Stomach (tissue), 9 donors: ENCODE data around the gene IL1RAPL2. TPM values are rescaled to one million over a fixed set of nuclear protein-coding genes. Genes with fewer than 3 reads are reported as not detected.

Experiments
- DNase-seq, 2 donors: peaks; one replicate each; pipeline versions ENCODE4 v3.0.0 to v3.0.0-alpha.2; 2013 to 2019
- H3K27ac ChIP-seq, 5 donors: fragments of 200-600 bp in 4 of 5; sonication (generic) in 4 of 5; one replicate each; pipeline ENCODE4 v1.5.1; 2013 to 2019; ENCODE audit warnings: mild to moderate bottlenecking in 1 of 5, moderate library complexity in 1 of 5
- H3K27me3 ChIP-seq, 3 donors: fragments of 200-600 bp; sonication (generic); one replicate each; pipeline ENCODE4 v1.5.1; 2017 to 2019; ENCODE audit warnings: mixed run types in 1 of 3
- H3K36me3 ChIP-seq, 4 donors: fragments of 200-600 bp; sonication (generic); 1 replicate in 3 of 4; 2 replicates in 1 of 4; pipeline ENCODE4 v1.5.1; 2016 to 2019
- H3K4me1 ChIP-seq, 4 donors: fragments of 200-600 bp; sonication (generic); one replicate each; pipeline ENCODE4 v1.5.1; 2016 to 2019
- H3K4me3 ChIP-seq, 4 donors: fragments of 200-600 bp; sonication (generic) in 3 of 4; one replicate each; pipeline ENCODE4 v1.5.1; 2016 to 2019; ENCODE audit warnings: mild to moderate bottlenecking in 1 of 4
- H3K9me3 ChIP-seq, 4 donors: fragments of 200-600 bp; sonication (generic); one replicate each; pipeline ENCODE4 v1.5.1; 2016 to 2019
- EP300 ChIP-seq: sonication (generic); formaldehyde crosslinking; IDR thresholded peaks from one replicate; pipeline ENCODE4 v1.6.1; 2017; ENCODE audit warnings: antibody characterized with exemption
- POLR2A ChIP-seq, 4 donors: fragments of 450-650 bp; IDR thresholded peaks; one replicate each; pipeline ENCODE4 v1.6.1; 2016; ENCODE audit warnings: antibody characterized with exemption in 4 of 4, control low read depth in 2 of 4, mild to moderate bottlenecking in 1 of 4, moderate library complexity in 1 of 4
- POLR2AphosphoS5 ChIP-seq, 3 donors: sonication (generic); formaldehyde crosslinking; IDR thresholded peaks; one replicate each; pipeline ENCODE4 v1.6.1; 2016; ENCODE audit warnings: antibody characterized with exemption in 3 of 3
- WGBS, 5 donors: extraction: QIAGEN DNeasy Blood & Tissue Kit in 3 of 5; methylation state at CpG; one replicate each; pipeline versions ENCODE4 v1.1.5 to v1.1.7; 2013 to 2018; 5-methylcytosine and 5-hydroxymethylcytosine counted together
- intact Hi-C: fragments of 100-400 bp; cut with DNase I; formaldehyde crosslinking; loops from one replicate; pipeline ENCODE4 v1.15.1; 2023; ENCODE audit warnings: low total_unique reads
- polyA plus RNA-seq, 3 donors: library from polyadenylated mRNA; stranded (reverse); fragments of 200-250 nt; gene quantifications; one replicate each; pipeline ENCODE4 v1.2.3, GENCODE V29; 2013
- total RNA-seq, 5 donors: library from RNA; depleted of rRNA; stranded (reverse); fragments of >200 nt; gene quantifications; one replicate each; pipeline versions ENCODE4 v1.1.0 to v1.2.3, GENCODE V29; 2014 to 2016
- TF ChIP-seq, protein P1 (sequence below), 7 experiments: fragments of 450-650 bp in 4 of 7; fragments of 200-600 bp in 3 of 7; sonication (generic) in 3 of 7; IDR thresholded peaks; one replicate each; pipeline ENCODE4 v1.5.1; 2016 to 2019; ENCODE audit warnings: antibody characterized with exemption in 7 of 7, control low read depth in 2 of 7, mild to moderate bottlenecking in 1 of 7
- donor health status: healthy with polysubstance abuse.
- donor health status: Bipolar disorder and iron deficiency.
- donor health status: healthy.

IL1RAPL2 gene
- total and polyA plus RNA-seq, 8 donors, result 1.1 TPM; not detected in 7

GRCh38 chrX:104721854-104722253 is 155.9 kb downstream of the IL1RAPL2 start:
- Histone ChIP-seq H3K4me1 (no peaks in the 10 kb centered on the region), H3K27me3 (no peaks in the 10 kb centered on the region), H3K9me3 (no peaks in the 10 kb centered on the region), H3K27ac (no peak overlapping the region), H3K36me3 (no peaks in the 10 kb centered on the region), H3K4me3 (no peak overlapping the region)
- TF ChIP-seq POLR2A (IDR thresholded peaks at IDR 0.05) (no peak), POLR2AphosphoS5 (IDR thresholded peaks at IDR 0.05) (peak in 1 of 3 donors; percentile 47)
- intact Hi-C loops, result no loop called here
- peak in 1 of 2 donors; percentile 18 for DNase-seq
- WGBS, 5 donors, result 32 to 49% (median 35%) methylated on average over 3 of the region's 3 CpGs

- WGBS, 5 donors, result 62 to 71% (median 68%) methylated on average over 3 of the region's 3 CpGs
Observed at GRCh38 chrX:104728456-104728855, 162.5 kb downstream of the IL1RAPL2 start.

DNA sequence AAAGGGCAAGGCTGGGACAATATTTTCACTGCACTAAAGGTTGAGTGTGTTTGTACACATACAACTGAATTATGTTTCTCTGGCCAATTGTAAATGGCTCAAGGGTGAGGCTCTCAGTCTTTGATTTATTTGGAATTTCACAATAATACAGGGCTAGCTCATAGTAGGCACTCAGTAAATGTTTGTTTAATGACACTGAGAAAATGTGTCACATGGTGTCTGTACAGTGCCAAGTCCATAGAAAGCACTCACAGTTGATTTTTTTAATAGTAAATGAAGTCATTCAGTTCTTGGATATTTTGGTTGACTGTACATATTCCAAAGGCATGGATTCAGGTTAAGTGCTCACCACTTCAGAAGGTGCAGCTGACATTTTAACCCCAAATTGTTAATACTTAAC is 176.4 kb downstream of the IL1RAPL2 start:
- H3K27ac ChIP-seq, result no peak overlapping the region
- intact Hi-C loops, result no loop called here
- no peaks in the 10 kb centered on the region for H3K9me3 ChIP-seq
- DNase-seq, result peak in 1 of 2 donors; percentile 29
- TF ChIP-seq POLR2A (IDR thresholded peaks at IDR 0.05), result no peak
- no peak for TF ChIP-seq POLR2AphosphoS5 (IDR thresholded peaks at IDR 0.05)
- TF ChIP-seq, protein P1, sequence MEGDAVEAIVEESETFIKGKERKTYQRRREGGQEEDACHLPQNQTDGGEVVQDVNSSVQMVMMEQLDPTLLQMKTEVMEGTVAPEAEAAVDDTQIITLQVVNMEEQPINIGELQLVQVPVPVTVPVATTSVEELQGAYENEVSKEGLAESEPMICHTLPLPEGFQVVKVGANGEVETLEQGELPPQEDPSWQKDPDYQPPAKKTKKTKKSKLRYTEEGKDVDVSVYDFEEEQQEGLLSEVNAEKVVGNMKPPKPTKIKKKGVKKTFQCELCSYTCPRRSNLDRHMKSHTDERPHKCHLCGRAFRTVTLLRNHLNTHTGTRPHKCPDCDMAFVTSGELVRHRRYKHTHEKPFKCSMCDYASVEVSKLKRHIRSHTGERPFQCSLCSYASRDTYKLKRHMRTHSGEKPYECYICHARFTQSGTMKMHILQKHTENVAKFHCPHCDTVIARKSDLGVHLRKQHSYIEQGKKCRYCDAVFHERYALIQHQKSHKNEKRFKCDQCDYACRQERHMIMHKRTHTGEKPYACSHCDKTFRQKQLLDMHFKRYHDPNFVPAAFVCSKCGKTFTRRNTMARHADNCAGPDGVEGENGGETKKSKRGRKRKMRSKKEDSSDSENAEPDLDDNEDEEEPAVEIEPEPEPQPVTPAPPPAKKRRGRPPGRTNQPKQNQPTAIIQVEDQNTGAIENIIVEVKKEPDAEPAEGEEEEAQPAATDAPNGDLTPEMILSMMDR (IDR thresholded peaks at IDR 0.05), result no peak
- TF ChIP-seq EP300, result no peak
- H3K36me3 ChIP-seq, result no peaks in the 10 kb centered on the region
- no peak overlapping the region for H3K4me3 ChIP-seq
- H3K4me1 ChIP-seq, result no peaks in the 10 kb centered on the region
- H3K27me3 ChIP-seq, result peaks cover 0 to 5% (median 0%) of the 10 kb centered on the region in 3 donors

More at GRCh38 chrX:104728456-104728855, 162.5 kb downstream of the IL1RAPL2 start:
- Histone ChIP-seq H3K4me3 (no peak overlapping the region), H3K36me3 (no peaks in the 10 kb centered on the region), H3K27ac (no peak overlapping the region), H3K27me3 (no peaks in the 10 kb centered on the region), H3K4me1 (no peaks in the 10 kb centered on the region), H3K9me3 (no peaks in the 10 kb centered on the region)
- no peak for DNase-seq
- TF ChIP-seq POLR2A (IDR thresholded peaks at IDR 0.05) (no peak), EP300 (no peak), POLR2AphosphoS5 (IDR thresholded peaks at IDR 0.05) (no peak)
- TF ChIP-seq, protein P1 (IDR thresholded peaks at IDR 0.05), result no peak
- intact Hi-C loops, result no loop called here

GRCh38 chrX:104745152-104745551 is 179.2 kb downstream of the IL1RAPL2 start:
- Histone ChIP-seq H3K27ac (no peak overlapping the region), H3K9me3 (no peaks in the 10 kb centered on the region), H3K4me3 (no peak overlapping the region), H3K27me3 (no peaks in the 10 kb centered on the region), H3K4me1 (no peaks in the 10 kb centered on the region), H3K36me3 (no peaks in the 10 kb centered on the region)
- intact Hi-C loops, result no loop called here
- DNase-seq, result no peak
- TF ChIP-seq POLR2A (IDR thresholded peaks at IDR 0.05) (no peak), EP300 (no peak), POLR2AphosphoS5 (IDR thresholded peaks at IDR 0.05) (no peak)
- TF ChIP-seq, protein P1 (IDR thresholded peaks at IDR 0.05), result no peak
- WGBS, 5 donors, result 52 to 73% (median 65%) methylated on average over 1 of the region's 1 CpG

- WGBS, 5 donors, result 60 to 81% (median 77%) methylated on average over 2 of the region's 2 CpGs
- no peaks in the 10 kb centered on the region for H3K36me3 ChIP-seq
- H3K4me1 ChIP-seq, result no peaks in the 10 kb centered on the region
- intact Hi-C loops, result no loop called here
- no peaks in the 10 kb centered on the region for H3K27me3 ChIP-seq
- TF ChIP-seq, protein P1 (IDR thresholded peaks at IDR 0.05), result no peak
- TF ChIP-seq POLR2A (IDR thresholded peaks at IDR 0.05) (no peak), POLR2AphosphoS5 (IDR thresholded peaks at IDR 0.05) (no peak), EP300 (no peak)
- H3K27ac ChIP-seq, result no peak overlapping the region
- H3K4me3 ChIP-seq, result no peak overlapping the region
- H3K9me3 ChIP-seq, result no peaks in the 10 kb centered on the region
- DNase-seq, result peak in 1 of 2 donors; percentile 45
Observed at GRCh38 chrX:104749951-104750610, 184.1 kb downstream of the IL1RAPL2 start.
